Measurements from ENCODE around the gene SCAF8. TPM values are rescaled to one million over a fixed set of nuclear protein-coding genes. Genes with fewer than 3 reads are reported as not detected.

Gene SCAF8
- total and polyA plus RNA-seq, 2 of the 8 experiments (the other 6 are each of a cell fraction or from before 2014, with no cell fraction given): 20.3 to 46.3 TPM

GRCh38 chr6:154872542-154873114, 139.4 kb downstream of the SCAF8 start:
- Histone ChIP-seq H3K79me2 (ENCODE audit: control insufficient read depth in 1 of 2, insufficient read depth in 2 of 2, low read length in 2 of 2) (peaks cover 0 to 4% of the 10 kb centered on the region in 2 experiments; a peak in 2 of 4 replicates), H3K14ac (ENCODE audit: insufficient read length) (no peak overlapping the region), H3K23me2 (ENCODE audit: low read depth, low read length) (no peaks in the 10 kb centered on the region), H2BK12ac (ENCODE audit: low read depth, low read length) (peak overlapping the region; percentile 11; the same call in 1 of the 2 replicates), H3K27me3 (replicated peaks in 1 of 4; ENCODE audit: control insufficient read depth in 3 of 4, extremely low read depth in 1 of 4, insufficient read depth in 3 of 4, low read length in 3 of 4) (no peaks in the 10 kb centered on the region), H3K4me2 (ENCODE audit: insufficient read depth in 1 of 2, low read depth in 2 of 2, low read length in 2 of 2) (no peak overlapping the region; a peak in 2 of 4 replicates), H4K91ac (replicated peaks; ENCODE audit: insufficient read length, low read length) (no peak overlapping the region), H2AFZ (ENCODE audit: low read length) (no peak overlapping the region), H3K23ac (ENCODE audit: insufficient read length) (no peak overlapping the region), H3K4me3 (ENCODE audit: extremely low read depth in 1 of 4, insufficient read depth in 2 of 4, low read depth in 3 of 4, low read length in 4 of 4) (no peak overlapping the region), H2BK20ac (ENCODE audit: low read length) (no peak overlapping the region), H3K9me3 (ENCODE audit: insufficient read depth in 2 of 2, low read depth in 1 of 2, low read length in 1 of 2) (no peaks in the 10 kb centered on the region), H3K27ac (ENCODE audit: low read depth, low read length) (no peak overlapping the region), H4K5ac (ENCODE audit: insufficient read length, low read depth, low read length) (no peak overlapping the region), H3K18ac (ENCODE audit: extremely low read depth, low read length) (no peak overlapping the region), H2BK15ac (ENCODE audit: low read length) (no peak overlapping the region), H2BK120ac (replicated peaks; ENCODE audit: low read depth, low read length) (no peak overlapping the region), H3K36me3 (ENCODE audit: control insufficient read depth in 2 of 4, insufficient read depth in 4 of 4, low read length in 3 of 4) (no peaks in the 10 kb centered on the region), H3K79me1 (ENCODE audit: low read depth, low read length) (no peaks in the 10 kb centered on the region), H3K9ac (replicated peaks in 1 of 4; ENCODE audit: extremely low read depth in 1 of 4, low read depth in 3 of 4, low read length in 3 of 4) (no peak overlapping the region), H4K20me1 (replicated peaks in 1 of 2; ENCODE audit: control insufficient read depth in 1 of 2, insufficient read depth in 2 of 2, low read length in 2 of 2) (peaks cover 0 to 10% of the 10 kb centered on the region in 2 experiments), H4K8ac (ENCODE audit: extremely low read depth, insufficient read depth, low read length) (no peak overlapping the region), H2BK5ac (ENCODE audit: low read depth, low read length) (no peak overlapping the region), H2AK5ac (ENCODE audit: low read depth, low read length) (no peak overlapping the region), H3K4me1 (replicated peaks in 1 of 4; ENCODE audit: control insufficient read depth in 3 of 4, insufficient read depth in 4 of 4, low read length in 3 of 4) (peaks cover 2 to 12% (median 10%) of the 10 kb centered on the region in 4 experiments; a peak in 5 of 7 replicates), H3K4ac (replicated peaks; ENCODE audit: insufficient read length, low read depth, low read length) (no peak overlapping the region), H3K56ac (replicated peaks; ENCODE audit: insufficient read length, low read depth, low read length) (no peak overlapping the region)
- POLR2A ChIA-PET (ENCODE audit: partially characterized antibody): interaction anchor here (1.1 kb wide), 1 partner anchor 10 kb away, joined by 3 read pairs; no protein-coding TSS in a partner anchor
- CTCF ChIA-PET (ENCODE audit: partially characterized antibody): interaction anchor here (0.7 to 2.4 kb wide), 20 partner anchors 9 to 380 kb away, joined by 3 to 10 read pairs (median 4); no protein-coding TSS in a partner anchor
- 75% methylated on average over 8 of the region's 8 CpGs; no CpG with 5 or more reads in 1 of the 2 experiments for WGBS, 2 experiments (ENCODE audit: extremely low coverage in 1 of 2, insufficient coverage in 1 of 2, insufficient read length in 1 of 2, insufficient replicate concordance in 2 of 2, low coverage in 1 of 2, low lambda C conversion rate in 2 of 2, missing lambda C conversion rate in 1 of 2)
- TF ChIP-seq, protein P1, sequence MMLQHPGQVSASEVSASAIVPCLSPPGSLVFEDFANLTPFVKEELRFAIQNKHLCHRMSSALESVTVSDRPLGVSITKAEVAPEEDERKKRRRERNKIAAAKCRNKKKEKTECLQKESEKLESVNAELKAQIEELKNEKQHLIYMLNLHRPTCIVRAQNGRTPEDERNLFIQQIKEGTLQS (IDR thresholded peaks at IDR 0.05; ENCODE audit: insufficient read depth, low read depth, low read length): no peak
- TF ChIP-seq RAD21 (IDR thresholded peaks at IDR 0.05 in 1 of 2, conservative IDR thresholded peaks at IDR 0.05 in 1 of 2; ENCODE audit: low read depth in 2 of 2, low read length in 2 of 2) (peak; percentile 28 to 43; a peak in 3 of 4 replicates), YY1 (IDR thresholded peaks at IDR 0.05; ENCODE audit: low read depth, low read length) (0 out of 2 replicates have a peak, but pooled peaks have one; percentile 28), TBP (IDR thresholded peaks at IDR 0.05; ENCODE audit: low read depth, low read length) (peak; percentile 27; the same call in 1 of the 2 replicates), POLR2AphosphoS5 (IDR thresholded peaks at IDR 0.05; ENCODE audit: low read depth, low read length) (peak; percentile 40; the same call in 1 of the 2 replicates)
- TF ChIP-seq, protein P2, sequence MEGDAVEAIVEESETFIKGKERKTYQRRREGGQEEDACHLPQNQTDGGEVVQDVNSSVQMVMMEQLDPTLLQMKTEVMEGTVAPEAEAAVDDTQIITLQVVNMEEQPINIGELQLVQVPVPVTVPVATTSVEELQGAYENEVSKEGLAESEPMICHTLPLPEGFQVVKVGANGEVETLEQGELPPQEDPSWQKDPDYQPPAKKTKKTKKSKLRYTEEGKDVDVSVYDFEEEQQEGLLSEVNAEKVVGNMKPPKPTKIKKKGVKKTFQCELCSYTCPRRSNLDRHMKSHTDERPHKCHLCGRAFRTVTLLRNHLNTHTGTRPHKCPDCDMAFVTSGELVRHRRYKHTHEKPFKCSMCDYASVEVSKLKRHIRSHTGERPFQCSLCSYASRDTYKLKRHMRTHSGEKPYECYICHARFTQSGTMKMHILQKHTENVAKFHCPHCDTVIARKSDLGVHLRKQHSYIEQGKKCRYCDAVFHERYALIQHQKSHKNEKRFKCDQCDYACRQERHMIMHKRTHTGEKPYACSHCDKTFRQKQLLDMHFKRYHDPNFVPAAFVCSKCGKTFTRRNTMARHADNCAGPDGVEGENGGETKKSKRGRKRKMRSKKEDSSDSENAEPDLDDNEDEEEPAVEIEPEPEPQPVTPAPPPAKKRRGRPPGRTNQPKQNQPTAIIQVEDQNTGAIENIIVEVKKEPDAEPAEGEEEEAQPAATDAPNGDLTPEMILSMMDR (IDR thresholded peaks at IDR 0.05; ENCODE audit: control extremely low read depth in 1 of 3, insufficient read depth in 1 of 3, low read depth in 1 of 3, low read length in 3 of 3): peak; percentile 10 to 53 (median 15); a peak in 3 of 4 replicates
- FAIRE-seq (peak; percentile 74), DNase-seq (ENCODE audit: low read depth in 1 of 2, low spot score in 2 of 2) (peak; percentile 17 to 49)
